Neuronal stem cell (in vitro differentiated cells): ENCODE measurements around the gene BICD1.

ENCODE experiments used
- DNase-seq: peaks from one replicate; pipeline ENCODE4 v3.0.0-alpha.2; 2013; ENCODE audit warnings: low spot score
- H2AFZ ChIP-seq: one replicate; pipeline ENCODE4 v1.6.1; 2013; ENCODE audit warnings: mild to moderate bottlenecking, low read length, inconsistent platforms
- H2AK5ac ChIP-seq: 2 replicates; pipeline ENCODE4 v1.6.1; 2013; ENCODE audit warnings: low read depth, mild to moderate bottlenecking, inconsistent platforms, low read length, moderate library complexity, mixed read lengths
- H2BK120ac ChIP-seq: 2 replicates; pipeline ENCODE4 v1.6.1; 2013; ENCODE audit warnings: low read depth, mild to moderate bottlenecking, inconsistent platforms, low read length, moderate library complexity, mixed read lengths
- H2BK12ac ChIP-seq: one replicate; pipeline ENCODE4 v1.6.1; 2013; ENCODE audit warnings: low read length, inconsistent platforms
- H2BK15ac ChIP-seq: 2 replicates; pipeline ENCODE4 v1.6.1; 2013; ENCODE audit warnings: mild to moderate bottlenecking, low read length, inconsistent platforms, mixed read lengths
- H2BK5ac ChIP-seq: one replicate; pipeline ENCODE4 v1.6.1; 2013; ENCODE audit warnings: inconsistent platforms, mild to moderate bottlenecking, low read length, moderate library complexity
- H3K14ac ChIP-seq: one replicate; pipeline ENCODE4 v1.6.1; 2013; ENCODE audit warnings: low read length, inconsistent platforms
- H3K18ac ChIP-seq: 2 replicates; pipeline ENCODE4 v1.6.1; 2013; ENCODE audit warnings: low read length, inconsistent platforms
- H3K23ac ChIP-seq: 2 replicates; pipeline ENCODE4 v1.6.1; 2013; ENCODE audit warnings: low read depth, mild to moderate bottlenecking, mixed read lengths, low read length, inconsistent platforms; ENCODE audit not compliant: poor library complexity
- H3K27ac ChIP-seq: replicated peaks from 3 replicates; pipeline ENCODE4 v1.5.1; 2013; ENCODE audit warnings: low read length, inconsistent platforms
- H3K27me3 ChIP-seq, 3 experiments: 2 replicates each; pipeline ENCODE4 v1.6.1; 2013; ENCODE audit warnings: low read length in 3 of 3, mild to moderate bottlenecking in 2 of 3, inconsistent platforms in 1 of 3, low read depth in 1 of 3, mixed read lengths in 1 of 3, moderate library complexity in 1 of 3; ENCODE audit not compliant: control insufficient read depth in 3 of 3, insufficient read depth in 3 of 3
- H3K36me3 ChIP-seq, 2 donors: replicated peaks in 1 of 2; 2 replicates each; pipeline ENCODE4 v1.6.1; 2013; ENCODE audit warnings: low read length in 2 of 2; ENCODE audit not compliant: control insufficient read depth in 2 of 2, insufficient read depth in 2 of 2
- H3K4ac ChIP-seq: 2 replicates; pipeline ENCODE4 v1.6.1; 2013; ENCODE audit warnings: inconsistent platforms, mild to moderate bottlenecking, low read length, moderate library complexity
- H3K4me1 ChIP-seq, 2 donors: 1 replicate in 1 of 2; 2 replicates in 1 of 2; pipeline ENCODE4 v1.6.1; 2013; ENCODE audit warnings: low read length in 2 of 2, low read depth in 1 of 2; ENCODE audit not compliant: control insufficient read depth in 2 of 2, insufficient read depth in 1 of 2
- H3K4me2 ChIP-seq: one replicate; pipeline ENCODE4 v1.6.1; 2013; ENCODE audit warnings: mild to moderate bottlenecking, low read length, inconsistent platforms; ENCODE audit not compliant: insufficient read depth, poor library complexity, severe bottlenecking
- H3K4me3 ChIP-seq, 2 donors: 2 replicates each; pipeline ENCODE4 v1.5.1; 2013; ENCODE audit warnings: low read length in 2 of 2, mild to moderate bottlenecking in 2 of 2, inconsistent platforms in 1 of 2, moderate library complexity in 1 of 2
- H3K79me1 ChIP-seq: one replicate; pipeline ENCODE4 v1.6.1; 2013; ENCODE audit warnings: low read depth, mild to moderate bottlenecking, inconsistent platforms, low read length, moderate library complexity
- H3K9ac ChIP-seq: one replicate; pipeline ENCODE4 v1.6.1; 2013; ENCODE audit warnings: mild to moderate bottlenecking, low read depth, low read length, inconsistent platforms; ENCODE audit not compliant: poor library complexity
- H3K9me3 ChIP-seq, 2 donors: replicated peaks in 1 of 2; 2 replicates each; pipeline versions ENCODE3 to v1.6.1; 2013; ENCODE audit warnings: low read length in 2 of 2, mild to moderate bottlenecking in 2 of 2, inconsistent platforms in 1 of 2, low read depth in 1 of 2, mixed read lengths in 1 of 2, moderate library complexity in 1 of 2; ENCODE audit not compliant: control insufficient read depth in 2 of 2, insufficient read depth in 1 of 2
- H4K8ac ChIP-seq: one replicate; pipeline ENCODE4 v1.6.1; 2013; ENCODE audit warnings: low read depth, mild to moderate bottlenecking, inconsistent platforms, low read length, moderate library complexity
- H4K91ac ChIP-seq: one replicate; pipeline ENCODE4 v1.6.1; 2013; ENCODE audit warnings: low read length, low read depth, mild to moderate bottlenecking, inconsistent platforms; ENCODE audit not compliant: poor library complexity
- WGBS, 2 donors: extraction: QIAGEN DNeasy Blood & Tissue Kit; methylation state at CpG; one replicate each; pipeline ENCODE4 v1.1.7; 2013; ENCODE audit warnings: missing lambda C conversion rate in 2 of 2, mixed read lengths in 1 of 2; ENCODE audit not compliant: insufficient read length in 2 of 2, insufficient replicate concordance in 1 of 2; ENCODE audit errors: extremely low coverage in 2 of 2; 5-methylcytosine and 5-hydroxymethylcytosine counted together

Gene BICD1

GRCh38 chr12:32379213-32379612 is 272.6 kb downstream of the BICD1 start:
- Histone ChIP-seq H3K79me1 (no peaks in the 10 kb centered on the region), H3K9me3 (no peaks in the 10 kb centered on the region), H2BK15ac (no peak overlapping the region), H2AFZ (no peak overlapping the region), H2AK5ac (no peak overlapping the region), H3K4me1 (peaks cover 0 to 2% of the 10 kb centered on the region in 2 donors), H2BK120ac (no peak overlapping the region), H3K4me2 (no peak overlapping the region), H3K27me3 (no peaks in the 10 kb centered on the region), H3K9ac (no peak overlapping the region), H3K14ac (no peak overlapping the region), H2BK5ac (no peak overlapping the region), H3K4ac (no peak overlapping the region), H3K23ac (no peak overlapping the region), H4K8ac (no peak overlapping the region), H3K27ac (no peak overlapping the region), H3K4me3 (no peak overlapping the region), H3K18ac (no peak overlapping the region), H2BK12ac (no peak overlapping the region), H4K91ac (no peak overlapping the region), H3K36me3 (no peaks in the 10 kb centered on the region)
- DNase-seq = no peak
- no CpG with 5 or more reads among the region's 10 CpGs for WGBS, 2 donors

GRCh38 chr12:32379667-32380066 is 273.0 kb downstream of the BICD1 start:
- Histone ChIP-seq H3K9ac (no peak overlapping the region), H3K27ac (no peak overlapping the region), H2BK12ac (no peak overlapping the region), H2BK120ac (no peak overlapping the region), H2BK5ac (no peak overlapping the region), H4K8ac (no peak overlapping the region), H3K79me1 (no peaks in the 10 kb centered on the region), H3K18ac (no peak overlapping the region), H2BK15ac (no peak overlapping the region), H3K4me3 (no peak overlapping the region), H3K4ac (no peak overlapping the region), H3K23ac (no peak overlapping the region), H3K4me1 (peaks cover 0 to 2% of the 10 kb centered on the region in 2 donors), H3K9me3 (no peaks in the 10 kb centered on the region), H3K27me3 (no peaks in the 10 kb centered on the region), H4K91ac (no peak overlapping the region), H3K4me2 (no peak overlapping the region), H3K36me3 (no peaks in the 10 kb centered on the region), H2AK5ac (no peak overlapping the region), H3K14ac (no peak overlapping the region), H2AFZ (no peak overlapping the region)
- WGBS, 2 donors = no CpG with 5 or more reads among the region's 8 CpGs
- no peak for DNase-seq

- Histone ChIP-seq H3K4ac (no peak overlapping the region), H3K27me3 (no peaks in the 10 kb centered on the region), H4K91ac (no peak overlapping the region), H2BK12ac (no peak overlapping the region), H2BK15ac (no peak overlapping the region), H3K4me3 (no peak overlapping the region), H3K14ac (no peak overlapping the region), H3K9ac (no peak overlapping the region), H3K18ac (no peak overlapping the region), H3K79me1 (no peaks in the 10 kb centered on the region), H2AFZ (no peak overlapping the region), H2BK5ac (no peak overlapping the region), H2BK120ac (no peak overlapping the region), H3K4me2 (no peak overlapping the region), H3K9me3 (no peaks in the 10 kb centered on the region), H3K4me1 (peaks cover 0 to 2% of the 10 kb centered on the region in 2 donors), H4K8ac (no peak overlapping the region), H3K27ac (no peak overlapping the region), H3K23ac (no peak overlapping the region), H3K36me3 (no peaks in the 10 kb centered on the region), H2AK5ac (no peak overlapping the region)
- no CpG with 5 or more reads among the region's 2 CpGs for WGBS, 2 donors
- DNase-seq = no peak
Observed at GRCh38 chr12:32382226-32382625, 275.6 kb downstream of the BICD1 start.

- H3K27ac ChIP-seq = no peak overlapping the region
- no peaks in the 10 kb centered on the region for H3K79me1 ChIP-seq
- no peak overlapping the region for H3K14ac ChIP-seq
- no peak overlapping the region for H3K4ac ChIP-seq
- H2AK5ac ChIP-seq = peak overlapping the region; percentile 46
- no peak overlapping the region for H2BK120ac ChIP-seq
- no peak overlapping the region for H2BK5ac ChIP-seq
- H3K36me3 ChIP-seq = no peaks in the 10 kb centered on the region
- DNase-seq = no peak
- H2BK12ac ChIP-seq = no peak overlapping the region
- H3K4me1 ChIP-seq = peaks cover 0 to 4% of the 10 kb centered on the region in 2 donors
- no CpG with 5 or more reads among the region's 47 CpGs for WGBS, 2 donors
- H3K4me3 ChIP-seq = no peak overlapping the region
- no peak overlapping the region for H2AFZ ChIP-seq
- peak overlapping the region; percentile 26 for H2BK15ac ChIP-seq
- H4K91ac ChIP-seq = no peak overlapping the region
- H3K4me2 ChIP-seq = no peak overlapping the region
- no peaks in the 10 kb centered on the region for H3K9me3 ChIP-seq
- no peak overlapping the region for H4K8ac ChIP-seq
- H3K18ac ChIP-seq = peak overlapping the region; percentile 48
- no peak overlapping the region for H3K9ac ChIP-seq
- no peaks in the 10 kb centered on the region for H3K27me3 ChIP-seq
- H3K23ac ChIP-seq = no peak overlapping the region
Observed at GRCh38 chr12:32390572-32391219, 284.0 kb downstream of the BICD1 start.
